ENCODE results near the gene CEP83. TPM values are rescaled to one million over a fixed set of nuclear protein-coding genes. Genes with fewer than 3 reads are reported as not detected.

CEP83 gene
- total RNA-seq, 4 donors from 2014 or later = 12.3 to 23.5 (median 18.4) TPM

DNA sequence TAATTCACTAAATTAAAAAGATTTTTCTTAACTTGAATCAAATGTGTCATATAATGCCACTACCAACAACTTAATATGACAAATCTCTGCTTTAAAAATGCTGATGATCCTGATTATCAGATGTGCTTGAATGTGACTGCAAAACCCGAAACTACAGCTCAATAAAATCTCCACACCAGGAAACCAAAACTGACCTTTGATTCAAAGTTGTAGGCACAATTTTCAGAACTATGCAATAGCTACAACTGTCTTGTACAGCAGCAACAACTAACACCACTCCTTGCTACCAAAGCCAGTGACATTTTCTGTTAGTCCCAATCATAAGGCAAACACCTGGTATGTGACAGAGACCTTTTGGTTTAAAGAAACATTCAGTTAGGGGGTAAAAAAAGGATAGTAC lies 147.3 kb downstream of the CEP83 start:
- TF ChIP-seq, protein P1, sequence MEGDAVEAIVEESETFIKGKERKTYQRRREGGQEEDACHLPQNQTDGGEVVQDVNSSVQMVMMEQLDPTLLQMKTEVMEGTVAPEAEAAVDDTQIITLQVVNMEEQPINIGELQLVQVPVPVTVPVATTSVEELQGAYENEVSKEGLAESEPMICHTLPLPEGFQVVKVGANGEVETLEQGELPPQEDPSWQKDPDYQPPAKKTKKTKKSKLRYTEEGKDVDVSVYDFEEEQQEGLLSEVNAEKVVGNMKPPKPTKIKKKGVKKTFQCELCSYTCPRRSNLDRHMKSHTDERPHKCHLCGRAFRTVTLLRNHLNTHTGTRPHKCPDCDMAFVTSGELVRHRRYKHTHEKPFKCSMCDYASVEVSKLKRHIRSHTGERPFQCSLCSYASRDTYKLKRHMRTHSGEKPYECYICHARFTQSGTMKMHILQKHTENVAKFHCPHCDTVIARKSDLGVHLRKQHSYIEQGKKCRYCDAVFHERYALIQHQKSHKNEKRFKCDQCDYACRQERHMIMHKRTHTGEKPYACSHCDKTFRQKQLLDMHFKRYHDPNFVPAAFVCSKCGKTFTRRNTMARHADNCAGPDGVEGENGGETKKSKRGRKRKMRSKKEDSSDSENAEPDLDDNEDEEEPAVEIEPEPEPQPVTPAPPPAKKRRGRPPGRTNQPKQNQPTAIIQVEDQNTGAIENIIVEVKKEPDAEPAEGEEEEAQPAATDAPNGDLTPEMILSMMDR (IDR thresholded peaks at IDR 0.05; ENCODE audit: low read depth) = no peak

GRCh38 chr12:94309373-94309772 lies 150.3 kb downstream of the CEP83 start:
- TF ChIP-seq, protein P1 (IDR thresholded peaks at IDR 0.05; ENCODE audit: low read depth) = no peak

DNA sequence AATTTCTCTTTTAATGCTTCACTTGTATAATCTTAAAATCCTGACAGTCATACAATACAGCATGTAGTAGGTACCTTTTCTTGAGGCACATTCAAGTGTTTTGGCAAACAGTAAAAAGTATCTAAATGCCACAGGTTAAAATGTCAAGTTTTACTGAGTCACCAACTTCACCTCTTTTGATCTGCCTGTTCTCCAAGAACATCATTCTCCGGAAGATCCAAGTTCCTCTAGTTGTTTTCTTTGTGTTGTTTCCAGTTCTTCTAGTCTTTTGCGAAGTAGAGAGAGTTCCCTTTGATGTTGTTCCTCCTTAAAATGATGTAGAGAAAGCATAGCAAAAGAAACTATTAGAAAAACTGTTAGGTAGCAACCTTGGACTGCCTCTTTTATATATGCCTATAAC lies 151.1 kb downstream of the CEP83 start:
- TF ChIP-seq, protein P1 (IDR thresholded peaks at IDR 0.05; ENCODE audit: low read depth) = no peak

DNA sequence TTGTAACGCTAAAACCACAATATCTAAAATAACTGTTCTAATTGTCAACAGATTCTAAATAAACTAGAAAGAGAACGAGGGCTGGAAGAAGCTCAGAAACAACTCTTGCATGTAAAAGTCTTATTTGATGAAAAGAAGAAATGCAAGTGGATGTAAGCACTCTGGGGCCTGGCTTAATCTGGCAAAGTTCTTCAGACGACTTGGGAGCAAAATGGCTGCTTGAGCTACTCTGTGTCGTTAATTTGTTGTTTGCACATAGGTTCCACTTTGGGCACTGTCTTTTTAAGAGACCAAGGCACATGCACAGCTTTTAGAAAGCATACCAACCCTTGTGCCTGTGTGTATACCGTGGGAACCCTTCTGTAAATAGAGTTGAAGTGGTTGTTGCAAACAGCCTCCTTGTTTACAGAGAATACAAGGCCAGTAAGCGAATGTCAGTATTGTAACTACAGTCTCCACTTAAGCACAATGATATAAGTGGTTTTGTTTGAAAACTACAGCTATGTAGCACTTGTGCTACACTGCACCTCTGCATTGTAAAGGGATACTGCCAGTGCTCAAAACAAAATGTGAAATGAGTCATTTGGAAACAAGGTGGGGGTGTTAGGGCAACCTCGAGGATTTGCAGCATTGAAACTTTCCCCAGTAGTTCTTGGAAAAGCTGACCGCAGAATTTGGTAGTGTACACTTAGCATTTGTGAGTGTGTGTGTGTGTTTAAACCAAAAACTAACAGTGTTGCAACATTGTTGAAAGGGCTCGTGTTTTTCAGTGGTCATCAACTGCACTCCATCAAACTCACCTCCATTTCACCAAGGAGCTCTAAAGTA lies 154.3 kb downstream of the CEP83 start:
- TF ChIP-seq, protein P1 (IDR thresholded peaks at IDR 0.05; ENCODE audit: low read depth) = no peak

- TF ChIP-seq, protein P1 (IDR thresholded peaks at IDR 0.05; ENCODE audit: low read depth) = no peak
Observed at GRCh38 chr12:94304566-94305061, 155.1 kb downstream of the CEP83 start.

DNA sequence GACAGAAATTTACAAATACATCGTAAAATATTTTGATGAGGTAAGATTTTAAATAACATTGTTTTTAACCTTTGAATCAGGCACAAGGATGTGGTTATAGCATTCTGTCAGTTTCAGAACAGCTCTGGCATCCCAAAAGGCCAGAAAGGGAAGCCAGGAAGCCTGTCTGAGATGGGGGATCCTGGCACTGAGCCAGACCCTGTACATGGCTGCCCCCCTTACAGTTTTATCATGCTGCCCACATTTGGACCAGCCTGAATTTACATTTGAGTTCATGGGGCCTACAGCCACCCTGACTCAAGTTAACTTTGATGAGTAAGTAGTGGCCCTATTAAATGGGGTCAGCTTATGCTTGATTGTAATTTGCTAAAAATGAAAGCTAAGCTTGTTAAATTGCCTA lies 155.7 kb downstream of the CEP83 start:
- TF ChIP-seq, protein P1 (IDR thresholded peaks at IDR 0.05; ENCODE audit: low read depth) = no peak

GRCh38 chr12:94299846-94300245 lies 159.8 kb downstream of the CEP83 start:
- TF ChIP-seq, protein P1 (IDR thresholded peaks at IDR 0.05; ENCODE audit: low read depth) = no peak
